Tibial artery (tissue), 4 donors: ENCODE data around the gene ARHGEF11.

Source experiments
- DNase-seq, 2 donors: peaks; one replicate each; pipeline ENCODE4 v3.0.0-alpha.2; 2019
- H3K27ac ChIP-seq, 2 donors: fragments of 200-600 bp; sonication (generic) in 1 of 2; 1 replicate in 1 of 2; 2 replicates in 1 of 2; pipeline ENCODE4 v1.5.1; 2018 to 2019; ENCODE audit warnings: mild to moderate bottlenecking in 1 of 2
- H3K27me3 ChIP-seq, 2 donors: fragments of 200-600 bp; sonication (generic) in 1 of 2; one replicate each; pipeline versions ENCODE4 v1.5.1 to v1.6.0; 2016 to 2019
- H3K36me3 ChIP-seq, 3 donors: fragments of 200-600 bp; sonication (generic) in 2 of 3; one replicate each; pipeline ENCODE4 v1.5.1; 2016 to 2019; ENCODE audit warnings: mild to moderate bottlenecking in 2 of 3
- H3K4me1 ChIP-seq, 4 donors: fragments of 200-600 bp; sonication (generic) in 2 of 4; 1 replicate in 3 of 4; 2 replicates in 1 of 4; pipeline ENCODE4 v1.5.1; 2016 to 2019
- H3K4me3 ChIP-seq, 2 donors: fragments of 200-600 bp; sonication (generic) in 1 of 2; 1 replicate in 1 of 2; 2 replicates in 1 of 2; pipeline ENCODE4 v1.5.1; 2018 to 2019; ENCODE audit warnings: mild to moderate bottlenecking in 2 of 2
- H3K9me3 ChIP-seq, 3 donors: fragments of 200-600 bp; sonication (generic) in 1 of 3; one replicate each; pipeline ENCODE4 v1.5.1; 2016 to 2019
- CTCF ChIP-seq, 2 experiments: fragments of 200-600 bp in 1 of 2; fragments of 450-650 bp in 1 of 2; IDR thresholded peaks; one replicate each; pipeline ENCODE4 v1.5.1; 2017 to 2019; ENCODE audit warnings: antibody characterized with exemption in 2 of 2, mild to moderate bottlenecking in 1 of 2, moderate library complexity in 1 of 2
- intact Hi-C: fragments of 100-400 bp; cut with DNase I; formaldehyde crosslinking; loops from one replicate; pipeline ENCODE4 v1.15.0; 2023; ENCODE audit warnings: low total_unique reads

The ARHGEF11 gene

GRCh38 chr1:157050836-157051235, 5.3 kb upstream of the ARHGEF11 start:
- TF ChIP-seq CTCF (IDR thresholded peaks at IDR 0.05): no peak
- DNase-seq: no peak
- Histone ChIP-seq H3K27ac (no peak overlapping the region), H3K9me3 (peaks cover 0 to 10% (median 3%) of the 10 kb centered on the region in 3 donors), H3K4me3 (no peak overlapping the region), H3K27me3 (no peaks in the 10 kb centered on the region), H3K36me3 (no peaks in the 10 kb centered on the region), H3K4me1 (peaks cover 0 to 7% (median 0%) of the 10 kb centered on the region in 4 donors)
- intact Hi-C loops: no loop called here

GRCh38 chr1:157047062-157047410, 1.5 kb upstream of the ARHGEF11 start:
- Histone ChIP-seq H3K27ac (no peak overlapping the region), H3K36me3 (no peaks in the 10 kb centered on the region), H3K27me3 (no peaks in the 10 kb centered on the region), H3K4me3 (no peak overlapping the region), H3K9me3 (peaks cover 0 to 7% (median 3%) of the 10 kb centered on the region in 3 donors), H3K4me1 (peaks cover 0 to 36% (median 26%) of the 10 kb centered on the region in 4 donors)
- intact Hi-C loops: no loop called here
- no peak for DNase-seq
- no peak for TF ChIP-seq CTCF (IDR thresholded peaks at IDR 0.05)

- no peaks in the 10 kb centered on the region for H3K36me3 ChIP-seq
- intact Hi-C loops: no loop called here
- H3K4me1 ChIP-seq: peaks cover 0 to 56% (median 33%) of the 10 kb centered on the region in 4 donors
- no peak for DNase-seq
- peak overlapping the region; percentile 60 to 76 for H3K4me3 ChIP-seq
- peak overlapping the region in 1 of 2 donors; percentile 81 for H3K27ac ChIP-seq
- no peak for TF ChIP-seq CTCF (IDR thresholded peaks at IDR 0.05)
- no peaks in the 10 kb centered on the region for H3K27me3 ChIP-seq
- no peaks in the 10 kb centered on the region for H3K9me3 ChIP-seq
These were observed 1.2 kb downstream of the ARHGEF11 start for GRCh38 chr1:157044326-157044725.

DNA sequence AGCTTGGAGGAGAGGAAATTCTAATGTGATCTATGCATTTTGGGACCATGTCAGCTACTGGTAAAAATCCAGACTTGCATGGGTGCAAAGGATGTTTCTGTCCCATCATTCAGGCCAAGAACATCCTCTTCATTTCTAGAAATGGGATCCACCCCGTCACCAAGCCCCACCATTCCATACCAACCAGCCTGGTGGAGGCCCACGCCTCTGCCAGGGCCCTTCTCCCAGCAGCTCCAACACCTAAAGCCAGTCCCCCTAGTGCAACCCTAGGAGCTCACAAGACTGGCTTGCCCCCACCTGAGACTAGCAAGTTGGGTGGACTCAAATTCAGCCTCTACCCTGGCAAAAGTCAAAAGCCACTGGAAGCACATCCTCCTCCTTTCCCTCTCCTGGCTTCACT, 1.9 kb downstream of the ARHGEF11 start:
- no peaks in the 10 kb centered on the region for H3K27me3 ChIP-seq
- H3K4me1 ChIP-seq: peaks cover 0 to 56% (median 33%) of the 10 kb centered on the region in 4 donors
- no peaks in the 10 kb centered on the region for H3K36me3 ChIP-seq
- no peak overlapping the region for H3K27ac ChIP-seq
- H3K4me3 ChIP-seq: peak overlapping the region; percentile 60 to 76
- no peak for TF ChIP-seq CTCF (IDR thresholded peaks at IDR 0.05)
- intact Hi-C loops: no loop called here
- H3K9me3 ChIP-seq: no peaks in the 10 kb centered on the region
- DNase-seq: no peak

- no peak for TF ChIP-seq CTCF (IDR thresholded peaks at IDR 0.05)
- DNase-seq: no peak
- no peak overlapping the region for H3K27ac ChIP-seq
- no peaks in the 10 kb centered on the region for H3K27me3 ChIP-seq
- peak overlapping the region; percentile 60 to 76 for H3K4me3 ChIP-seq
- H3K9me3 ChIP-seq: no peaks in the 10 kb centered on the region
- H3K4me1 ChIP-seq: peaks cover 0 to 56% (median 35%) of the 10 kb centered on the region in 4 donors
- no peaks in the 10 kb centered on the region for H3K36me3 ChIP-seq
- intact Hi-C loops: no loop called here
These were observed 2.7 kb downstream of the ARHGEF11 start for GRCh38 chr1:157042846-157043245.

DNA sequence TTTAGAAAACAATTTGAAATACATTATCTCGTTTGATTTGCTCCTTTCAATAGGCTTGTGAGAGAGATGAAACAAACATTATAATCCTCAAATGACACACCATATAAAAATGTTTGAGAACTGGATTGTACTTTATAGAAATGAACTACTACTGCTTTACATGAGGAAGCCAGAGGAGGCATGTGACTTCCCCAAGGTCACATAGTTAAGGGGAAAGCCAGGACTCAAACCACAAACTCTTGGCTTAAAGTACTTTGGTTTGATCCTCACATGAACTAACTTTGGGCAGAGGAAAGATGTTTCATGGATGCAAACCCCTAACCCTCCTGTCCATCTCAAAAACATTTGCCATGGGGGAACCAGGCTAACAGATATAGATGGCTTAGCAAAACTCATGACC, 4.7 kb downstream of the ARHGEF11 start:
- TF ChIP-seq CTCF (IDR thresholded peaks at IDR 0.05): no peak
- DNase-seq: no peak
- no peaks in the 10 kb centered on the region for H3K27me3 ChIP-seq
- intact Hi-C loops: no loop called here
- no peak overlapping the region for H3K4me3 ChIP-seq
- H3K9me3 ChIP-seq: no peaks in the 10 kb centered on the region
- peaks cover 0 to 50% (median 35%) of the 10 kb centered on the region in 4 donors for H3K4me1 ChIP-seq
- H3K36me3 ChIP-seq: no peaks in the 10 kb centered on the region
- no peak overlapping the region for H3K27ac ChIP-seq
